Sigmoid colon (tissue), 3 donors: ENCODE data around the gene TMEM219.

ENCODE experiments used
- CTCF ChIP-seq, 4 experiments: fragments of 450-650 bp in 3 of 4; fragments of 200-600 bp in 1 of 4; IDR thresholded peaks; one replicate each; pipeline ENCODE4 v1.5.1; 2016 to 2019; ENCODE audit warnings: antibody characterized with exemption in 4 of 4, mild to moderate bottlenecking in 3 of 4, moderate library complexity in 2 of 4
- POLR2A ChIP-seq, 2 donors: fragments of 450-650 bp; IDR thresholded peaks; one replicate each; pipeline ENCODE4 v1.6.1; 2016; ENCODE audit warnings: antibody characterized with exemption in 2 of 2, mild to moderate bottlenecking in 2 of 2, moderate library complexity in 2 of 2

- TF ChIP-seq CTCF (IDR thresholded peaks at IDR 0.05) = no peak
- TF ChIP-seq POLR2A (IDR thresholded peaks at IDR 0.05) = no peak
These were observed 45.6 kb downstream of the TMEM219 start for GRCh38 chr16:30007378-30007895.
